ENCODE results near the gene FBXO21.

Gene FBXO21

DNA sequence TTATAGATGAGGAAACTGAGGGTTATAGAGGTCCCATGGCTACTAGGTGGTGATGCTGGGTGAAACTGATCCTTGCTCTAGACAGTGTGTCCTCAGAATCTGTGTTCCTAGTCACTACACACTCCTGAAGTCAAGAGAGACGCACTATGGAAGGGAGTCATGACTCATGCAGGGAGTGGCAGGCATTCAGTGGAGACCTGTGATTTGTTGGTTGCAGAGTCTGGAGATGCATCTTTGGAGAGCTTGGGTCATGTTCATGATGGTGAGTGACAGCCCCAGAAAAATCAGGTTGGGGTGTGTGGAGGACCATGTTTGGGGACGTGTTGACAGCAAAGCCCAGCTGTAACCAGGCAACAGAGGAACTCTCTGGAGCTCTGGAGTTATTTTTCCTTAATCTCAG is 38.0 kb upstream of the FBXO21 start:
- TF ChIP-seq, protein P1, sequence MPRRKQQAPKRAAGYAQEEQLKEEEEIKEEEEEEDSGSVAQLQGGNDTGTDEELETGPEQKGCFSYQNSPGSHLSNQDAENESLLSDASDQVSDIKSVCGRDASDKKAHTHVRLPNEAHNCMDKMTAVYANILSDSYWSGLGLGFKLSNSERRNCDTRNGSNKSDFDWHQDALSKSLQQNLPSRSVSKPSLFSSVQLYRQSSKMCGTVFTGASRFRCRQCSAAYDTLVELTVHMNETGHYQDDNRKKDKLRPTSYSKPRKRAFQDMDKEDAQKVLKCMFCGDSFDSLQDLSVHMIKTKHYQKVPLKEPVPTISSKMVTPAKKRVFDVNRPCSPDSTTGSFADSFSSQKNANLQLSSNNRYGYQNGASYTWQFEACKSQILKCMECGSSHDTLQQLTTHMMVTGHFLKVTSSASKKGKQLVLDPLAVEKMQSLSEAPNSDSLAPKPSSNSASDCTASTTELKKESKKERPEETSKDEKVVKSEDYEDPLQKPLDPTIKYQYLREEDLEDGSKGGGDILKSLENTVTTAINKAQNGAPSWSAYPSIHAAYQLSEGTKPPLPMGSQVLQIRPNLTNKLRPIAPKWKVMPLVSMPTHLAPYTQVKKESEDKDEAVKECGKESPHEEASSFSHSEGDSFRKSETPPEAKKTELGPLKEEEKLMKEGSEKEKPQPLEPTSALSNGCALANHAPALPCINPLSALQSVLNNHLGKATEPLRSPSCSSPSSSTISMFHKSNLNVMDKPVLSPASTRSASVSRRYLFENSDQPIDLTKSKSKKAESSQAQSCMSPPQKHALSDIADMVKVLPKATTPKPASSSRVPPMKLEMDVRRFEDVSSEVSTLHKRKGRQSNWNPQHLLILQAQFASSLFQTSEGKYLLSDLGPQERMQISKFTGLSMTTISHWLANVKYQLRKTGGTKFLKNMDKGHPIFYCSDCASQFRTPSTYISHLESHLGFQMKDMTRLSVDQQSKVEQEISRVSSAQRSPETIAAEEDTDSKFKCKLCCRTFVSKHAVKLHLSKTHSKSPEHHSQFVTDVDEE (CRISPR knock-in tag; IDR thresholded peaks at IDR 0.05) = no peak
- ATAC-seq = no peak

DNA sequence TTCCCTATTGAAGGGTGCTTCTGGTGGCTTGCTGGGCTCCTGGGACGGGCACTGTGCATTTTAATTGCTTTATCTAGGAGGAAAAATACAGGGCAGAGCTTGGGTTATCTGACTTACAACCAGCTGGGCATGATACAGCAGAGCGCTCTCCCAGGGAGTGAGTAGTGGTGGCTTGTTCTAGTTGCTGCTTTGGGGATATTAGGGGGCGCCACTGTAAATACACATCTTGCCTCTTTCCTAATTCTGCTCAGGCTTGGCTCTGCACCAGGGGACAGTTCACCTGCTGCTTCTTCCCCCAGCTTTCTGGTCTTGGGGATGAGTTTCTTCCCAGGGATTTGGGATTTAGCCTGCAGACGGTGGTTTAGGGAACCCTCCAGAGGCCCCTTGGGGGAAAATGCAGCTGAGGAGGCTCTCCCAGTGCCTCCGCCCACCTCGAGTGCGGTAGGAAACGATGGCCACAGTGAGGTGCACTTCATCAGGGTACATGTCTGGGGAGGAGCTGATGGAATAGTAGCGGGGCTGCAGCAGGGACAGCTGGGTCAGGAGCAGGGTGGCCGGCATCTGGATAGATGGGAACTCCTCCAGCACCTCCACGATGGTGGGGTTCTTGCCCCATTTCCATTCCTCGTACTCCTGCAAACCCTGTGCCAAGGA is 36.9 kb upstream of the FBXO21 start:
- TF ChIP-seq RARB (CRISPR knock-in tag; IDR thresholded peaks at IDR 0.05) = no peak
- TF ChIP-seq, protein P2, sequence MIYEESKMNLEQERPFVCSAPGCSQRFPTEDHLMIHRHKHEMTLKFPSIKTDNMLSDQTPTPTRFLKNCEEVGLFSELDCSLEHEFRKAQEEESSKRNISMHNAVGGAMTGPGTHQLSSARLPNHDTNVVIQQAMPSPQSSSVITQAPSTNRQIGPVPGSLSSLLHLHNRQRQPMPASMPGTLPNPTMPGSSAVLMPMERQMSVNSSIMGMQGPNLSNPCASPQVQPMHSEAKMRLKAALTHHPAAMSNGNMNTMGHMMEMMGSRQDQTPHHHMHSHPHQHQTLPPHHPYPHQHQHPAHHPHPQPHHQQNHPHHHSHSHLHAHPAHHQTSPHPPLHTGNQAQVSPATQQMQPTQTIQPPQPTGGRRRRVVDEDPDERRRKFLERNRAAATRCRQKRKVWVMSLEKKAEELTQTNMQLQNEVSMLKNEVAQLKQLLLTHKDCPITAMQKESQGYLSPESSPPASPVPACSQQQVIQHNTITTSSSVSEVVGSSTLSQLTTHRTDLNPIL (CRISPR knock-in tag; IDR thresholded peaks at IDR 0.05; ENCODE audit: low read depth) = no peak
- TF ChIP-seq TOX (CRISPR knock-in tag; IDR thresholded peaks at IDR 0.05; ENCODE audit: borderline replicate concordance) = no peak
- no peak for TF ChIP-seq TCF4 (CRISPR knock-in tag; IDR thresholded peaks at IDR 0.05; ENCODE audit: borderline replicate concordance)
- TF ChIP-seq PPARA (CRISPR knock-in tag; IDR thresholded peaks at IDR 0.05; ENCODE audit: borderline replicate concordance) = no peak
- TF ChIP-seq BACH2 (CRISPR knock-in tag; IDR thresholded peaks at IDR 0.05; ENCODE audit: borderline replicate concordance) = no peak
- no peak for TF ChIP-seq ZNF565 (CRISPR knock-in tag; conservative IDR thresholded peaks at IDR 0.05; ENCODE audit: low read depth)
- TF ChIP-seq CSDC2 (CRISPR knock-in tag; IDR thresholded peaks at IDR 0.05) = no peak
- no peak for TF ChIP-seq ZFP3 (CRISPR knock-in tag; IDR thresholded peaks at IDR 0.05)
- no peak for TF ChIP-seq ZNF8 (CRISPR knock-in tag; IDR thresholded peaks at IDR 0.05)
- TF ChIP-seq ESRRG (CRISPR knock-in tag; IDR thresholded peaks at IDR 0.05) = no peak
- TF ChIP-seq, protein P3, sequence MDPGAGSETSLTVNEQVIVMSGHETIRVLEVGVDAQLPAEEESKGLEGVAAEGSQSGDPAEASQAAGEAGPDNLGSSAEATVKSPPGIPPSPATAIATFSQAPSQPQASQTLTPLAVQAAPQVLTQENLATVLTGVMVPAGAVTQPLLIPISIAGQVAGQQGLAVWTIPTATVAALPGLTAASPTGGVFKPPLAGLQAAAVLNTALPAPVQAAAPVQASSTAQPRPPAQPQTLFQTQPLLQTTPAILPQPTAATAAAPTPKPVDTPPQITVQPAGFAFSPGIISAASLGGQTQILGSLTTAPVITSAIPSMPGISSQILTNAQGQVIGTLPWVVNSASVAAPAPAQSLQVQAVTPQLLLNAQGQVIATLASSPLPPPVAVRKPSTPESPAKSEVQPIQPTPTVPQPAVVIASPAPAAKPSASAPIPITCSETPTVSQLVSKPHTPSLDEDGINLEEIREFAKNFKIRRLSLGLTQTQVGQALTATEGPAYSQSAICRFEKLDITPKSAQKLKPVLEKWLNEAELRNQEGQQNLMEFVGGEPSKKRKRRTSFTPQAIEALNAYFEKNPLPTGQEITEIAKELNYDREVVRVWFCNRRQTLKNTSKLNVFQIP (CRISPR knock-in tag; IDR thresholded peaks at IDR 0.05; ENCODE audit: borderline replicate concordance, low read depth) = no peak
- TF ChIP-seq SNAI2 (CRISPR knock-in tag; IDR thresholded peaks at IDR 0.05) = no peak
- TF ChIP-seq ARNTL (CRISPR knock-in tag; IDR thresholded peaks at IDR 0.05; ENCODE audit: borderline replicate concordance, low read depth) = no peak
- no peak for TF ChIP-seq GLIS3 (CRISPR knock-in tag; IDR thresholded peaks at IDR 0.05)
- TF ChIP-seq ZC3H10 (CRISPR knock-in tag; IDR thresholded peaks at IDR 0.05) = no peak
- TF ChIP-seq, protein P4, sequence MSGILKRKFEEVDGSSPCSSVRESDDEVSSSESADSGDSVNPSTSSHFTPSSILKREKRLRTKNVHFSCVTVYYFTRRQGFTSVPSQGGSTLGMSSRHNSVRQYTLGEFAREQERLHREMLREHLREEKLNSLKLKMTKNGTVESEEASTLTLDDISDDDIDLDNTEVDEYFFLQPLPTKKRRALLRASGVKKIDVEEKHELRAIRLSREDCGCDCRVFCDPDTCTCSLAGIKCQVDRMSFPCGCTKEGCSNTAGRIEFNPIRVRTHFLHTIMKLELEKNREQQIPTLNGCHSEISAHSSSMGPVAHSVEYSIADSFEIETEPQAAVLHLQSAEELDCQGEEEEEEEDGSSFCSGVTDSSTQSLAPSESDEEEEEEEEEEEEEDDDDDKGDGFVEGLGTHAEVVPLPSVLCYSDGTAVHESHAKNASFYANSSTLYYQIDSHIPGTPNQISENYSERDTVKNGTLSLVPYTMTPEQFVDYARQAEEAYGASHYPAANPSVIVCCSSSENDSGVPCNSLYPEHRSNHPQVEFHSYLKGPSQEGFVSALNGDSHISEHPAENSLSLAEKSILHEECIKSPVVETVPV (CRISPR knock-in tag; IDR thresholded peaks at IDR 0.05) = no peak
- TF ChIP-seq, protein P1 (CRISPR knock-in tag; IDR thresholded peaks at IDR 0.05) = no peak
- ATAC-seq = no peak

DNA sequence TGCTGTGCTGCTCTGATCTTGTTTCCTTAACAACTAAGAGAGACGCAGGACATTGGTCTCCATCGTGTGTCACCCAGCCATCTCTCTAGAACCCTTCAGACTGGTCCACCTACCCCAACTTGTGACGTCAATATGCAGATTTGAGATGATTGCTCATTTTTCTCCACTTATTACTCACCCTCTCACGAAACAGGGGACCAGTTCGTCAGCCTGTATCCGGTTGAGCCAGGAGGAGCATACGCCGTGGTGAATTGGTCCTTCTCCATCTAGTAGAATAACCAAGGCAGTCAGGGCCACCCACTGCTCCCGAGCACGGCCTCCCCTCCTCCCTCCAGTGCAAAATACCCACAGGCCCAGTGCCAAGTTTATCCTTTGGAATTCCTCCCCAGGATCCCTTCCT is 36.2 kb upstream of the FBXO21 start:
- ATAC-seq = no peak
- no peak for TF ChIP-seq BACH2 (CRISPR knock-in tag; IDR thresholded peaks at IDR 0.05; ENCODE audit: borderline replicate concordance)
- no peak for TF ChIP-seq OSR1 (CRISPR knock-in tag; IDR thresholded peaks at IDR 0.05)
- no peak for TF ChIP-seq ZNF70 (CRISPR knock-in tag; IDR thresholded peaks at IDR 0.05)
- no peak for TF ChIP-seq CSDC2 (CRISPR knock-in tag; IDR thresholded peaks at IDR 0.05)
- no peak for TF ChIP-seq ZNF8 (CRISPR knock-in tag; IDR thresholded peaks at IDR 0.05)
- no peak for TF ChIP-seq SNAI2 (CRISPR knock-in tag; IDR thresholded peaks at IDR 0.05)
- TF ChIP-seq ZFP30 (CRISPR knock-in tag; IDR thresholded peaks at IDR 0.05) = no peak
- no peak for TF ChIP-seq ISL1 (CRISPR knock-in tag; IDR thresholded peaks at IDR 0.05)
- TF ChIP-seq, protein P5, sequence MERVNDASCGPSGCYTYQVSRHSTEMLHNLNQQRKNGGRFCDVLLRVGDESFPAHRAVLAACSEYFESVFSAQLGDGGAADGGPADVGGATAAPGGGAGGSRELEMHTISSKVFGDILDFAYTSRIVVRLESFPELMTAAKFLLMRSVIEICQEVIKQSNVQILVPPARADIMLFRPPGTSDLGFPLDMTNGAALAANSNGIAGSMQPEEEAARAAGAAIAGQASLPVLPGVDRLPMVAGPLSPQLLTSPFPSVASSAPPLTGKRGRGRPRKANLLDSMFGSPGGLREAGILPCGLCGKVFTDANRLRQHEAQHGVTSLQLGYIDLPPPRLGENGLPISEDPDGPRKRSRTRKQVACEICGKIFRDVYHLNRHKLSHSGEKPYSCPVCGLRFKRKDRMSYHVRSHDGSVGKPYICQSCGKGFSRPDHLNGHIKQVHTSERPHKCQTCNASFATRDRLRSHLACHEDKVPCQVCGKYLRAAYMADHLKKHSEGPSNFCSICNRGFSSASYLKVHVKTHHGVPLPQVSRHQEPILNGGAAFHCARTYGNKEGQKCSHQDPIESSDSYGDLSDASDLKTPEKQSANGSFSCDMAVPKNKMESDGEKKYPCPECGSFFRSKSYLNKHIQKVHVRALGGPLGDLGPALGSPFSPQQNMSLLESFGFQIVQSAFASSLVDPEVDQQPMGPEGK (CRISPR knock-in tag; IDR thresholded peaks at IDR 0.05; ENCODE audit: borderline replicate concordance) = no peak
- no peak for TF ChIP-seq PPARA (CRISPR knock-in tag; IDR thresholded peaks at IDR 0.05; ENCODE audit: borderline replicate concordance)
- TF ChIP-seq GLIS3 (CRISPR knock-in tag; IDR thresholded peaks at IDR 0.05) = no peak
- TF ChIP-seq, protein P2 (CRISPR knock-in tag; IDR thresholded peaks at IDR 0.05; ENCODE audit: low read depth) = no peak
- TF ChIP-seq ARNTL (CRISPR knock-in tag; IDR thresholded peaks at IDR 0.05; ENCODE audit: borderline replicate concordance, low read depth) = no peak
- TF ChIP-seq ZNF565 (CRISPR knock-in tag; conservative IDR thresholded peaks at IDR 0.05; ENCODE audit: low read depth) = no peak
- no peak for TF ChIP-seq TCF4 (CRISPR knock-in tag; IDR thresholded peaks at IDR 0.05; ENCODE audit: borderline replicate concordance)
- no peak for TF ChIP-seq TOX (CRISPR knock-in tag; IDR thresholded peaks at IDR 0.05; ENCODE audit: borderline replicate concordance)
- no peak for TF ChIP-seq ESRRG (CRISPR knock-in tag; IDR thresholded peaks at IDR 0.05)
- no peak for TF ChIP-seq ZC3H10 (CRISPR knock-in tag; IDR thresholded peaks at IDR 0.05)

All from SK-N-SH treated with all-trans-retinoic acid at 6 μM for 48 hours (cell line).